Left lung (tissue), 10 donors: ENCODE results near the gene ITPK1. TPM values are rescaled to one million over a fixed set of nuclear protein-coding genes. Genes with fewer than 3 reads are reported as not detected.

Source experiments
- ATAC-seq: fragments of 200-7000 bp; cut with Tn5 transposase; one replicate; pipeline ENCODE4 v1.9.1; 2020; ENCODE audit warnings: moderate library complexity
- DNase-seq, 4 donors: peaks; one replicate each; pipeline ENCODE4 v3.0.0-alpha.2; 2013 to 2020
- H3K27ac ChIP-seq, 2 donors: fragments of 200-600 bp; sonication (generic) in 1 of 2; one replicate each; pipeline versions ENCODE4 v1.5.0 to v1.8.0; 2020 to 2021
- H3K27me3 ChIP-seq, 2 donors: fragments of 200-600 bp; sonication (generic) in 1 of 2; one replicate each; pipeline versions ENCODE4 v1.5.0 to v1.8.0; 2020 to 2021
- H3K36me3 ChIP-seq, 2 donors: fragments of 200-600 bp; sonication (generic) in 1 of 2; one replicate each; pipeline versions ENCODE4 v1.5.0 to v1.8.0; 2020 to 2021
- H3K4me1 ChIP-seq, 2 donors: fragments of 200-600 bp; one replicate each; pipeline ENCODE4 v1.8.0; 2021
- H3K4me3 ChIP-seq, 2 donors: fragments of 200-600 bp; sonication (generic) in 1 of 2; one replicate each; pipeline versions ENCODE4 v1.5.0 to v1.8.0; 2020 to 2021; ENCODE audit warnings: mild to moderate bottlenecking in 1 of 2
- H3K9me3 ChIP-seq, 2 donors: fragments of 200-600 bp; sonication (generic) in 1 of 2; one replicate each; pipeline versions ENCODE4 v1.5.0 to v1.8.0; 2020 to 2021
- CTCF ChIP-seq, 2 donors: fragments of 200-600 bp; sonication (generic) in 1 of 2; IDR thresholded peaks; one replicate each; pipeline versions ENCODE4 v1.5.0 to v1.8.0; 2021; ENCODE audit warnings: antibody characterized with exemption in 2 of 2
- intact Hi-C, 2 donors: fragments of 100-400 bp; cut with DNase I; formaldehyde crosslinking; loops; one replicate each; pipeline versions ENCODE4 v1.11.2 to v1.14.2; 2022
- polyA plus RNA-seq, 6 donors: library from polyadenylated mRNA; unstranded; fragments of 120-200 nt; gene quantifications; one replicate each; pipeline ENCODE4 v1.2.1, GENCODE V29; 2013; ENCODE audit not compliant: insufficient read length in 6 of 6
- total RNA-seq, 2 donors: library from RNA; stranded (reverse); fragmentation: NEBNext Ultra II Directional; extraction: Animal tissue kit (Norgen Biotek cat#: 25700); gene quantifications; one replicate each; pipeline ENCODE4 v1.2.1, GENCODE V29; 2021
- donor health status: DM: no; HTN: yes; CAD: no.
- donor health status: DM: no; HTN: no; CAD: no.

Gene ITPK1
- total and polyA plus RNA-seq, 8 donors = 18.1 to 108 (median 20.8) TPM

- H3K4me3 ChIP-seq = no peak overlapping the region
- TF ChIP-seq CTCF (IDR thresholded peaks at IDR 0.05) = no peak
- peaks cover 0 to 72% of the 10 kb centered on the region in 2 donors for H3K36me3 ChIP-seq
- intact Hi-C loops = no loop called here
- no peaks in the 10 kb centered on the region for H3K4me1 ChIP-seq
- DNase-seq (peak in 1 of 4 donors; percentile 65), ATAC-seq (no peak)
- no peaks in the 10 kb centered on the region for H3K27me3 ChIP-seq
- H3K9me3 ChIP-seq = no peaks in the 10 kb centered on the region
- no peak overlapping the region for H3K27ac ChIP-seq
These were observed 177.4 kb downstream of the ITPK1 start for GRCh38 chr14:92938235-92938875.

DNA sequence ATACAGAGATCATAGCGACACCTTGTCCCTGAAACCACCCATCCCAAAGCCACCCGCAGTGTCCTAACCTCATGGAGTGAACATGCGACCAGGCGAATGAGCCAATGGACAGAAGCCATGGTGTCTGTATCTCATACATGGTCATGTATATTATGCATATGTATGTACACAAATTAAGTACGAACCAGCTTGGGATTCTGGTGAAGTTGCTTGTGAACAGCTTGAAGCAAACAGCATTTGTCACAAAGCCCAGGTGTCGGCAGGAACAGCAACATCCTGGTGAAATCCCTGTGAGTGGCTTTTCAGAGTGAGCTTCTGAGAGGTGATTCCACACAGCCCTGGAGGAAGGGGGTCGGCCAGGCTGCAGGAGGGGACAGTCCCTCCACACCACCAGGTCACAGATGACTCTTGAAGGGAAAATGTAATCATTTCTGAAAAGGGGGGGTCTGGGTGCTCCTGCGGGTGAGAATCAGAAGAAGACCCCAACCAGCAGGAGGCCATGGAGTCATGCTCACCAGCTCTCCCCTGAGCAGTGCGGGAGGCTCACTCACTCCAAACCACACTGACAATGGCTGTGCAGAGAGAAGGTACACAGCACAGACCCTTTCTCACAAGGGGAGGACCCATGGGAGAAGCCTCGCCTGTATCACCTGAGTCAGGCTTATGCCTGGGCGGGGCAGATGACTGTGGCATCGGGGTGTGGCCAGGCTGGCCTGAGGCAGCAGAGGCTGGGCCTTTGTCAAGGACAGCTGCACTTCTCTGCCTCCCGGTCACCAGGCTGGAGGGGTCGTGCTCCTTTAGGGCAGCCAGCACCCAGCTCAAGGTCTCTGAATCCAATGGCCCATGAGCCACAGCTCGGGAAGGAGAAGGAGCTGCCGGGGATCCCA lies 178.4 kb downstream of the ITPK1 start:
- Histone ChIP-seq H3K9me3 (no peaks in the 10 kb centered on the region), H3K4me3 (no peak overlapping the region), H3K4me1 (no peaks in the 10 kb centered on the region), H3K27ac (no peak overlapping the region), H3K27me3 (no peaks in the 10 kb centered on the region), H3K36me3 (peaks cover 0 to 61% of the 10 kb centered on the region in 2 donors)
- intact Hi-C loops = no loop called here
- peak in 1 of 4 donors; percentile 69 for DNase-seq
- no peak for TF ChIP-seq CTCF (IDR thresholded peaks at IDR 0.05)
- peak; percentile 11 for ATAC-seq

GRCh38 chr14:92936085-92936484 lies 179.6 kb downstream of the ITPK1 start:
- no peak overlapping the region for H3K27ac ChIP-seq
- intact Hi-C loops = no loop called here
- ATAC-seq (no peak), DNase-seq (peak in 1 of 4 donors; percentile 45)
- H3K4me1 ChIP-seq = no peaks in the 10 kb centered on the region
- no peaks in the 10 kb centered on the region for H3K9me3 ChIP-seq
- H3K36me3 ChIP-seq = peaks cover 0 to 49% of the 10 kb centered on the region in 2 donors
- H3K27me3 ChIP-seq = no peaks in the 10 kb centered on the region
- TF ChIP-seq CTCF (IDR thresholded peaks at IDR 0.05) = no peak
- no peak overlapping the region for H3K4me3 ChIP-seq

DNA sequence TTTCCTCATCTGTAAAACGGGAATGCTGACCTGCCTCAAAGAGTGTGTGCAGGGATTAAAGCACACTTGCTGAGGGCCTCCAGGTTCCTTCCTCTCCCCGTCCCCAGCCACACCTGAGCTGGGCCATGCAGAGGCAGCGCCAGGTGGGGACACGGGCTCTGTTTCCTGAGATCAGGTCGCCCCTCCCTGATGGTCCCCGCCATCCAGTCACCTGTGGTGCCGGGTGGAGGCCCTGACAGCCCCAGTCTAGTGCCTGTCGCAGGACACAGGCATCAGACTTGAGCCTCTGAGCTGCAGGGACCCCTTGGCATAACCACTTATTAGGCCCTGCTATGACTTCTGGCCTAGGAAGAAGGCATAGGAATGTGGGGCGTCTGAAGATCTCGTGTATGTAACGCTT lies 180.3 kb downstream of the ITPK1 start:
- no peaks in the 10 kb centered on the region for H3K9me3 ChIP-seq
- intact Hi-C loops = no loop called here
- no peak for TF ChIP-seq CTCF (IDR thresholded peaks at IDR 0.05)
- no peaks in the 10 kb centered on the region for H3K4me1 ChIP-seq
- H3K27ac ChIP-seq = no peak overlapping the region
- H3K27me3 ChIP-seq = no peaks in the 10 kb centered on the region
- H3K36me3 ChIP-seq = peaks cover 0 to 43% of the 10 kb centered on the region in 2 donors
- no peak for ATAC-seq
- DNase-seq = peak in 1 of 4 donors; percentile 51
- no peak overlapping the region for H3K4me3 ChIP-seq
